Right atrium auricular region (tissue), 2 donors: ENCODE measurements around the gene SLAIN1. TPM values are rescaled to one million over a fixed set of nuclear protein-coding genes. Genes with fewer than 3 reads are reported as not detected.

ENCODE experiments used
- DNase-seq: peaks from one replicate; pipeline ENCODE4 v3.0.0-alpha.2; 2019; ENCODE audit warnings: low spot score
- H3K27ac ChIP-seq, 2 donors: fragments of 200-600 bp; sonication (generic); 1 replicate in 1 of 2; 2 replicates in 1 of 2; pipeline ENCODE4 v1.5.1; 2016 to 2019
- H3K27me3 ChIP-seq, 2 donors: fragments of 200-600 bp; sonication (generic); one replicate each; pipeline versions ENCODE4 v1.5.1 to v1.6.0; 2017 to 2019
- H3K36me3 ChIP-seq: fragments of 200-600 bp; sonication (generic); one replicate; pipeline ENCODE4 v1.5.1; 2016
- H3K4me1 ChIP-seq, 2 donors: fragments of 200-600 bp; sonication (generic); one replicate each; pipeline versions ENCODE4 v1.5.1 to v1.6.0; 2017 to 2019
- H3K4me3 ChIP-seq, 2 donors: fragments of 200-600 bp; sonication (generic); 1 replicate in 1 of 2; 2 replicates in 1 of 2; pipeline ENCODE4 v1.5.1; 2017 to 2019; ENCODE audit warnings: mild to moderate bottlenecking in 1 of 2, moderate library complexity in 1 of 2
- H3K9me3 ChIP-seq, 2 donors: fragments of 200-600 bp; sonication (generic); one replicate each; pipeline ENCODE4 v1.5.1; 2019
- CTCF ChIP-seq, 2 donors: fragments of 200-600 bp; sonication (generic); IDR thresholded peaks; one replicate each; pipeline ENCODE4 v1.5.1; 2019; ENCODE audit warnings: antibody characterized with exemption in 2 of 2
- total RNA-seq, 2 donors: library from RNA; depleted of rRNA; stranded (reverse); fragments of >200 nt; gene quantifications; one replicate each; pipeline ENCODE4 v1.1.0, GENCODE V29; 2016

SLAIN1 gene
- total RNA-seq, 2 donors from 2014 or later: 14.9 to 21.9 TPM

- no peaks in the 10 kb centered on the region for H3K27me3 ChIP-seq
- H3K9me3 ChIP-seq: no peaks in the 10 kb centered on the region
- no peak overlapping the region for H3K4me3 ChIP-seq
- TF ChIP-seq CTCF (IDR thresholded peaks at IDR 0.05): no peak
- DNase-seq: no peak
- no peak overlapping the region for H3K27ac ChIP-seq
- no peaks in the 10 kb centered on the region for H3K36me3 ChIP-seq
- H3K4me1 ChIP-seq: peaks cover 0 to 16% of the 10 kb centered on the region in 2 donors
These were observed 3.8 kb downstream of the SLAIN1 start for GRCh38 chr13:77701305-77701704.

GRCh38 chr13:77702366-77702765 is 4.9 kb downstream of the SLAIN1 start:
- no peak for DNase-seq
- Histone ChIP-seq H3K4me1 (peaks cover 0 to 13% of the 10 kb centered on the region in 2 donors), H3K4me3 (no peak overlapping the region), H3K9me3 (no peaks in the 10 kb centered on the region), H3K36me3 (no peaks in the 10 kb centered on the region), H3K27ac (no peak overlapping the region), H3K27me3 (no peaks in the 10 kb centered on the region)
- no peak for TF ChIP-seq CTCF (IDR thresholded peaks at IDR 0.05)

- no peak for DNase-seq
- H3K27me3 ChIP-seq: no peaks in the 10 kb centered on the region
- no peak overlapping the region for H3K27ac ChIP-seq
- no peak for TF ChIP-seq CTCF (IDR thresholded peaks at IDR 0.05)
- no peaks in the 10 kb centered on the region for H3K36me3 ChIP-seq
- H3K4me3 ChIP-seq: no peak overlapping the region
- H3K4me1 ChIP-seq: peaks cover 0 to 11% of the 10 kb centered on the region in 2 donors
- H3K9me3 ChIP-seq: no peaks in the 10 kb centered on the region
These were observed 5.9 kb downstream of the SLAIN1 start for GRCh38 chr13:77703408-77703807.

- Histone ChIP-seq H3K27me3 (no peaks in the 10 kb centered on the region), H3K27ac (no peak overlapping the region), H3K36me3 (no peaks in the 10 kb centered on the region), H3K4me1 (no peaks in the 10 kb centered on the region), H3K9me3 (no peaks in the 10 kb centered on the region), H3K4me3 (no peak overlapping the region)
- no peak for DNase-seq
- TF ChIP-seq CTCF (IDR thresholded peaks at IDR 0.05): no peak
These were observed 16.8 kb downstream of the SLAIN1 start for GRCh38 chr13:77714119-77714755.

- H3K27me3 ChIP-seq: no peaks in the 10 kb centered on the region
- H3K36me3 ChIP-seq: no peaks in the 10 kb centered on the region
- H3K27ac ChIP-seq: no peak overlapping the region
- no peak overlapping the region for H3K4me3 ChIP-seq
- H3K9me3 ChIP-seq: no peaks in the 10 kb centered on the region
- TF ChIP-seq CTCF (IDR thresholded peaks at IDR 0.05): no peak
- H3K4me1 ChIP-seq: no peaks in the 10 kb centered on the region
- DNase-seq: no peak
These were observed 17.9 kb downstream of the SLAIN1 start for GRCh38 chr13:77715233-77715891.
